Endometrial microvascular endothelial cells (primary cell): Measurements from ENCODE around the gene PCSK7. TPM values are rescaled to one million over a fixed set of nuclear protein-coding genes. Genes with fewer than 3 reads are reported as not detected.
"Not testable (repeated sequence)": the region's sequence is repeated elsewhere in the genome, so short reads cannot be mapped to it uniquely, and the experiment has no call there.

Source experiments
- in situ Hi-C: cut with HindIII; loops from 2 replicates; pipeline ENCODE4 v1.10.0; 2017; ENCODE audit warnings: low sequenced_read_pairs, low pct_unique_long_range_greater_than_20kb; ENCODE audit errors: inconsistent ontology term
- total RNA-seq: library from RNA; depleted of rRNA; stranded (reverse); fragments of >200 nt; gene quantifications from one replicate; pipeline ENCODE4 v1.2.3, GENCODE V29; 2015; ENCODE audit errors: inconsistent ontology term

The PCSK7 gene
- total RNA-seq, 1 donor from 2014 or later, result 63.4 TPM

DNA sequence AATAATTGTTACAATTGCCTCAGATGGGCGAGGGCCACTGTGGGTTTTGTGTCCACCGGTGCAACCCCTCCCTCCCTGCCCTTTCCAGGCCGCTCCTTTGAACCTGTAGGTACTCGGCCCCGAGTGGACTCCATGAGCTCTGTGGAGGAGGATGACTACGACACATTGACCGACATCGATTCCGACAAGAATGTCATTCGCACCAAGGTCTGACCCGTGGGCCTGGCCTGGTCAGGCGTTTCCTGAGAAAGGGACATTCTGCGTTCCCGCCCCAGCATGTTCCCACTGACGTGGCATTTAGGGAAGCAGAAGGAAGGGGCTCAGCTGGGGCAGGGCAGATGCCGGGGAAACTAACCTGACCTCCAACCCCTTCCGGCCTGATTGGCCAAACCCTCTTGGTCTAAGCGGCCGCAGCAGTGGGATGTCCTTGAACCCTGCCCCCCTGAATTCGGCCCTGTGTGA, 43.2 kb downstream of the PCSK7 start:
- in situ Hi-C loops, result no loop called here

- in situ Hi-C loops, result no loop called here
These were observed 43.9 kb downstream of the PCSK7 start for GRCh38 chr11:117187799-117188481.

- in situ Hi-C loops, result no loop called here
These were observed 44.5 kb downstream of the PCSK7 start for GRCh38 chr11:117187428-117187798.

DNA sequence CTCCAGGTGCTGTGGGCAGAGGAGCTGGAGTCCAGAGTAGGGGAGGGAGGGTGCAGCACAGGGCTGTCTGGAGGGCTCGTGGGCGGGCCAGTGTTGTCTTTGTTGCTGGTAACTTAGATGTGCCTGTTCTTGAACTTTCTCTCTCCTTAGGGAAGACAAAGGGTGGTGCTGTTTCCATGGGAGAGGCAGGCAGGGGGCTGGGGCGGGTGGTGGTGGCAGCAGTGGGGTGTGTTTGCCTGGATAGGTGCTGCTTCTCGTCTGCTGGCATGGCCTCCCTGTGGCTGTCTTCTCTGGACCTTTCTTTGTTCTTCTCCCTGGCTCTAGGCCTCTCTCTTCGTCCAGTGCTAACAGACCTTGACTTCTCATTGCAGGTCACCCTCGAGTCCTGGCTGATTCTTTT, 44.9 kb downstream of the PCSK7 start:
- in situ Hi-C loops, result no loop called here

DNA sequence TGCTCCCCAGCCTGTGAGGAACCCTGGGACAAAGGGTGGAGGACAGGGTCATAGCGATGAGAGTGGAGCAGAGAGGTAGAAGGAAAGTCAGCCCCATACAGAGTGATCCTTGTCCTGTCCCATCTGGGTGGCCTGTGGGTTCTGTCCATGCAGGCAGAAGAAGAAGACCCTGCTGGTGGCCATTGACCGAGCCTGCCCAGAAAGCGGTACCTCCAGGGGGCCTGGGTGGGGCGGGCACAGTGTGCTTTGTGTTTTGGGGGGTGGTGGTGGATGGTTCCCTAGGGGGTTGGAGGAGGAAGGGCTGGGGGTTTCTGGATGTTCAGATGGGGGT, 45.5 kb downstream of the PCSK7 start:
- in situ Hi-C loops, result no loop called here

DNA sequence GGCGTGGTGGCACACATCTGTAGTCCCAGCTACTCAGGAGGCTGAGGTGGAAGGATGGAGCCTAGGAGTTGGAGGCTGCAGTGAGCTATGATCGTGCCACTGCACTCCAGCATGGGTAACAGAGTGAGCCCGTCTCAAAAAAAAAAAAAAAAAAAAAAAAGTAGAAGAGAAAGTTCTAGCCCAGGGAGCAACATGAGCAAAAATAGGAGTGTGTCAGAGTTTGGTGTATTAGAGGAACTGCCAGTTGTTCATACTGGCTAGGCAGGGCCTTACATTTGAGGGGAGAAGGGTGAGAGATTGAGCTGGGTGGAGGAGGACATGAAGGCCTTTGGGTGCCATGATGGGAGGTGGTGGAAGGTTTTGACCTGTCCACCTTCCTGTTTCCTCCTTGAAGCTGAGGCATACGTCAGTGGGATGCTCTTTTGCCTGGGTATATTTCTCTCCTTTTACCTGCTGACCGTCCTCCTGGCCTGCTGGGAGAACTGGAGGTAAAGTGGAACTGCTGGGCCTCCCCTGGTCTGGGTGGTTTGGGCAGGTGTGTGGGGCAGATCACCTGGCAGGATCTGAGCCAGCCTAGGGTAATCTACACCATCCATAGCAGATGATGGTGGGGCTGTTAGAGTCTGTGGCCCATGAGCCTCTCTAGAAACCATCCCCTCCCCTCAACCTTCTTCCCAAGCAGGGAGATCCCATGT, 46.0 kb downstream of the PCSK7 start:
- in situ Hi-C loops, result no loop called here

- in situ Hi-C loops, result no loop called here
These were observed 48.0 kb downstream of the PCSK7 start for GRCh38 chr11:117183724-117184349.

DNA sequence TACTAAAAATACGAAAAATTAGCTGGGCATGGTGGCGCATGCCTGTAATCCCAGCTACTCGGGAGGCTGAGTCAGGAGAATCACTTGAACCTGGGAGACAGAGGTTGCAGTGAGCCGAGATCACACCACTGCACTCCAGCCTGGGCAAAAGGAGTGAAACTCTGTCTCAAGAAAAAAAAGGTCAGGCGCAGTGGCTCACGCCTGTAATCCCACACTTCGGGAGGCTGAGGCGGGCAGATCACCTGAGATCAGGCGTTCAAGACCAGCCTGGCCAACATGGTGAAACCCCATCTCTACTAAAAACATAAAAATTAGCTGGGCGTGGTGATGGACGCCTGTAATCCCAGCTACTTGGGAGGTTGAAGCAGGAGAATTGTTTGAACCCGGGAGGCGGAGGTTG, 48.7 kb downstream of the PCSK7 start:
- in situ Hi-C loops, result not testable (repeated sequence)

- in situ Hi-C loops, result no loop called here
These were observed 49.3 kb downstream of the PCSK7 start for GRCh38 chr11:117182551-117182935.

- in situ Hi-C loops, result no loop called here
These were observed 50.0 kb downstream of the PCSK7 start for GRCh38 chr11:117181586-117182550.

DNA sequence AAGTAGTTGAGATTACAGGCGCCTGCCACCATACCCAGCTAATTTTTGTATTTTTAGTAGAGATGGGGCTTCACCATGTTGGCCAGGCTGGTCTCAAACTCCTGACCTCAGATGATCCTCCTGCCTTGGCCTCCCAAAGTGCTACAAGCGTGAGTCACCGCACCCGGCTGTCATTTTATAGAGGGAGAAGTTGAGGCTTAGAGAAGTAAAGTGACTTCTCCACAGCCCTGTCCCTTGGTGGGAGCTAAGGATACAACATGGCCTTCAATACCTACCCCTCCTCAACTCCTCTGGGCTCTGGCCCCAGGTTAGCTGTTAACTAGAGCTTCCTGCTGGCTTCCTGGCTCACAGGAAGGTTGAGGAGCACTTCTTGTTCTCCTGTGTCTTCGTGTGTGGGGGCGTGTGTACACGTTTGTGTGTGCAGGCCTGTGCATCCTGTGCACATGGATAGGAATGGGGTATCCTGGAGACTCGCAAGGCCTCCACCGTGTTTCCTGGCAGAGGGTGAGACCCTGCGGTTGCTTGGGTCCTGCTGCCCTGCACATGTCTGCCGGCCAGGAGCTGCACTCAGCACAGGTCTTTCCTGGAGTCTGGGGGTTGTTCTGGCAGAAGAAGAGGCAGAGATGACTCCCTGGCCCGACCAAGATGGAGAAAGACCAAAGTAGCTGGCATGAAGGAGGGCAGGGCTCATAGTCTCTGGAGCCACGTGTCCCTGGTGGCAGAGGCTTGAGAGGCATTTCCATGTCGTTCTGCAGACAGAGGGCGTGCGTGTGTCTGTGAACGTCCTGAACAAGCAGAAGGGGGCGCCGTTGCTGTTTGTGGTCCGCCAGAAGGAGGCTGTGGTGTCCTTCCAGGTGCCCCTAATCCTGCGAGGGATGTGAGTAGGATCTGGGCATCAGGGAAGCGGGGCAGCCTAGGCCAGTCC, 51.0 kb downstream of the PCSK7 start:
- in situ Hi-C loops, result no loop called here

GRCh38 chr11:117180020-117180419, 51.9 kb downstream of the PCSK7 start:
- in situ Hi-C loops, result no loop called here

DNA sequence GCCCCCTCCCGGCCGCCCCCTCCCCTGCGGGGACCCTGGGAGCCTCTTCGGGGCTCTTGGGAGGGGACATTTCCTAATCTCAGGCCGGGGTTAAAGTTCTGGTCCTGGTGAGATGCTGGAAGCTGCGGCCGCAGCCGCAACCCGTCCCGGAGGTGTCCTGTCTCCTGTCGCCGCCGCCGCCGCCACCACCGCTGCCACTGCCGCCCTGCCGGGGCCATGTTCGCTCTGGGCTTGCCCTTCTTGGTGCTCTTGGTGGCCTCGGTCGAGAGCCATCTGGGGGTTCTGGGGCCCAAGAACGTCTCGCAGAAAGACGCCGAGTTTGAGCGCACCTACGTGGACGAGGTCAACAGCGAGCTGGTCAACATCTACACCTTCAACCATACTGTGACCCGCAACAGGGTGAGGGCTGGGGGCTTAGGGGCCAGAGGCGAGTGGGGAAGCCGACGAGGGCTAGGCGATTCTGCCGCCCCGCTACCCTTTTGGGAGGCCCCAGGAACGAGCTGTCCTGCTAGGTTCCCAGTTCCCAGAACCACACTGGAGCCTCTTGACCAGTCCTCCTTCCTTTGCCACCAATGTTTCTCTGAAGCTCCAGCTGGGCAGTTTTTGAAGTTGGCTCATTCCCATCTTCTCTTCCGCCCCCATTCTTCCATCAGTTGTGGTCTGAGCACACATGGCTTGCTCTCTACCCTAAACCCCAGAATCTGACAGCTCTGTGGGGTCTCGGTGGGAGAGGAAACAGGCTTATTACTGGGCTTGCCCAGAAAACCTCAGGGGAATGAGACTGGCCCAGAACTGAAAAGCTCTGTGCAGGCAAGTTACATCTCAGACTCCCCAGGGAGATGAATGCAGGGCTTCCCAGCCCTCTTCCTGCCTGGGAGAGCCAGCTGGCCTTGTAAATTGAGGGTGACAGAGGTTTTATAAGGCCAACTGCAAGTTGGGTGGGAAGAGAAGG, 52.5 kb downstream of the PCSK7 start:
- in situ Hi-C loops, result loop anchor here (10.0 kb wide), 1 partner anchor 45 kb away; no protein-coding TSS in a partner anchor

DNA sequence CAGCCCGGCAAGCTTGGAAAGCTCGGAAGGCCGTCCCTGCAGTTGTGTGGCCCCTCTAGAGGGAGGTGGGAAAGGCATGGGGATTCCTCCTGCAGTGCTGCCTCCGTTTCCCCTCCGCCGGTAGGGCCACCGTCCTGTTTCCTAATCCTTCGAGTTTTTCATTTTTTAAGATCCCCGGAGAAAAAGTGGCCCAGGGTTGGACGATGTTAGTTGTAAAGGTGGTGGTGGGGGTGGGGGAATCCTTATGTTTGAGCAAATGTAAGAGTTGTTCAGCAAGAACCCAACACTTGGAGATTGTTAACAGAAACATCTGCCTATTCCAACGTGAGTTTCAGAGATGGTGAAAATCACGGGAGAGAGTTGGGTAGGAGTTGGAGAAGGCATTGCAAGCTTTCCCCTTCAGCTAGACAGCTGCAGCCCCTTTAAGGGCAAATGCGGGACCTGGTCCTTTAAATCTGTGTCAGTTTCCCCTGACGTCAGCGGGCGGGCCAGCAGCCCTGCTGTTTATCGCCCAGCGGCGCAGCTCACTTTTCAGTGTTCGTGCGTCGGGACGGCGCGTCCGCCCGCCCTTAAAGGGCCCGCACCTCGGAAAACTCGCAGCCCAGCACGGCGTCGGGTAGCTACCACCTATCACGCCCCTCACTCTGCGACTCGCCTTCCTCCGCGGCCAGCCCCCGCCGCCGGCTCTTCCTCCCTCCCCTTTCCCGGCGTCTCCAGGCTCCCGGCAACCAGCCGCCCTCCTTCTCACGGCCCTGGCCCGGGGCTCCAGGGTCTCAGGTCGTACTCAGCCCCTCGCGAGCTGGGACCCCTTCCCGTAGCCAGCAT, 53.5 kb downstream of the PCSK7 start, which contains the start of gene SIDT2:
Gene SIDT2 (plus strand): TSS at position 534 of the 825 bp plus-strand sequence. CDS start 521 bp downstream, outside the sequence.
- in situ Hi-C loops, result loop anchor here (10.0 kb wide), 1 partner anchor 46 kb away; no protein-coding TSS in a partner anchor

GRCh38 chr11:117177534-117178209, 54.2 kb downstream of the PCSK7 start:
- in situ Hi-C loops, result loop anchor here (10.0 kb wide), 1 partner anchor 47 kb away; no protein-coding TSS in a partner anchor
